Colonic mucosa (tissue), 4 donors: Measurements from ENCODE around the gene CXXC1. TPM values are rescaled to one million over a fixed set of nuclear protein-coding genes. Genes with fewer than 3 reads are reported as not detected.

ENCODE experiments used
- DNase-seq: peaks from one replicate; pipeline ENCODE4 v3.0.0-alpha.2; 2020
- H3K27ac ChIP-seq: fragments of 200-600 bp; one replicate; pipeline ENCODE4 v1.8.0; 2021
- H3K27me3 ChIP-seq: fragments of 200-600 bp; one replicate; pipeline ENCODE4 v1.8.0; 2021
- H3K36me3 ChIP-seq: fragments of 200-600 bp; one replicate; pipeline ENCODE4 v1.8.0; 2021
- H3K4me1 ChIP-seq: fragments of 200-600 bp; one replicate; pipeline ENCODE4 v1.8.0; 2021; ENCODE audit warnings: mild to moderate bottlenecking
- H3K4me3 ChIP-seq: fragments of 200-600 bp; one replicate; pipeline ENCODE4 v1.8.0; 2021
- H3K9ac ChIP-seq, 2 donors: one replicate each; pipeline ENCODE4 v1.7.0; 2013; ENCODE audit warnings: control low read depth in 2 of 2, low read depth in 2 of 2, low read length in 2 of 2
- H3K9me3 ChIP-seq: fragments of 200-600 bp; one replicate; pipeline ENCODE4 v1.8.0; 2021
- intact Hi-C: fragments of 100-400 bp; cut with DNase I; formaldehyde crosslinking; loops from one replicate; pipeline ENCODE4 v1.14.1; 2022
- total RNA-seq, 2 donors: library from RNA; stranded (reverse); fragmentation: NEBNext Ultra II Directional in 1 of 2; extraction: Animal tissue kit (Norgen Biotek cat#: 25700) in 1 of 2; gene quantifications; one replicate each; pipeline ENCODE4 v1.2.1, GENCODE V29; 2021
- TF ChIP-seq, protein P1 (sequence below): fragments of 200-600 bp; IDR thresholded peaks from one replicate; pipeline ENCODE4 v1.8.0; 2022; ENCODE audit warnings: antibody characterized with exemption, mild to moderate bottlenecking
- donor health status: healthy.
- donor health status: DM: no; HTN: no; CAD: no.
- donor health status: DM: no; HTN: no; CAD: no.

The CXXC1 gene
- total RNA-seq, 2 donors from 2014 or later, result 46.1 to 102 TPM

DNA sequence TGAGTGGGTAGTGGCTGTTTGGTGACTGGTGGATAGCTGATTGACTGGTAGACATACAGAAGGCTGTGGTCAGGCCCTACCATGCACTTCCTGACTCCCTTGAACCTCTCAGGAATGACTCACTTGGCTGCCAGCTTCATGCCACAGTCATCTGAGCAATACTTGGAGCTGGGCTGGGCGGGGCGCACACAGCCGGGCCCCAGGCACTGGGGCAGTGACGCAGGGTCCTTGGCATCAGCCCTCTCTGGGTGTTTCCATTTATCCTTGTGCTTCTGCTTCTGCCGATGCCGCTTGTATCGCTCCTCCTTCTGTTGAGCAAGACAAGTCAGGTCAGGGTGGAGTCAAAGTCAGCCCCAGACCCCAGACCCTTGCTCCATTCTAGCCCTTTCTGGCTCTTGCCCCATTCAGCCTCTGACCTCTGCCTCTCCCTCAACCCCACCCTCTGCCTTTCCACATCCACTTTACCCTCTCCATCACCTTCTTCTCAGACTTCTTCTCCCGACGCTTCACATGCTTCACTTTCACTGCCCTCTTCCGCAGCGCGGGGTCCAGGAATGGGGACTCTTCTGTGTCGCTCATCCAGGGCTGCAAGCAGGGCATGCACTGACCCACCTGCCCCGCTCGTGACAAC, 3.1 kb downstream of the CXXC1 start:
- Histone ChIP-seq H3K4me3 (no peak overlapping the region), H3K4me1 (peaks cover 11% of the 10 kb centered on the region), H3K27ac (no peak overlapping the region), H3K9me3 (no peaks in the 10 kb centered on the region), H3K27me3 (no peaks in the 10 kb centered on the region), H3K36me3 (no peaks in the 10 kb centered on the region), H3K9ac (no peak overlapping the region)
- intact Hi-C loops, result no loop called here
- DNase-seq, result no peak
- TF ChIP-seq, protein P1, sequence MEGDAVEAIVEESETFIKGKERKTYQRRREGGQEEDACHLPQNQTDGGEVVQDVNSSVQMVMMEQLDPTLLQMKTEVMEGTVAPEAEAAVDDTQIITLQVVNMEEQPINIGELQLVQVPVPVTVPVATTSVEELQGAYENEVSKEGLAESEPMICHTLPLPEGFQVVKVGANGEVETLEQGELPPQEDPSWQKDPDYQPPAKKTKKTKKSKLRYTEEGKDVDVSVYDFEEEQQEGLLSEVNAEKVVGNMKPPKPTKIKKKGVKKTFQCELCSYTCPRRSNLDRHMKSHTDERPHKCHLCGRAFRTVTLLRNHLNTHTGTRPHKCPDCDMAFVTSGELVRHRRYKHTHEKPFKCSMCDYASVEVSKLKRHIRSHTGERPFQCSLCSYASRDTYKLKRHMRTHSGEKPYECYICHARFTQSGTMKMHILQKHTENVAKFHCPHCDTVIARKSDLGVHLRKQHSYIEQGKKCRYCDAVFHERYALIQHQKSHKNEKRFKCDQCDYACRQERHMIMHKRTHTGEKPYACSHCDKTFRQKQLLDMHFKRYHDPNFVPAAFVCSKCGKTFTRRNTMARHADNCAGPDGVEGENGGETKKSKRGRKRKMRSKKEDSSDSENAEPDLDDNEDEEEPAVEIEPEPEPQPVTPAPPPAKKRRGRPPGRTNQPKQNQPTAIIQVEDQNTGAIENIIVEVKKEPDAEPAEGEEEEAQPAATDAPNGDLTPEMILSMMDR, result no peak

DNA sequence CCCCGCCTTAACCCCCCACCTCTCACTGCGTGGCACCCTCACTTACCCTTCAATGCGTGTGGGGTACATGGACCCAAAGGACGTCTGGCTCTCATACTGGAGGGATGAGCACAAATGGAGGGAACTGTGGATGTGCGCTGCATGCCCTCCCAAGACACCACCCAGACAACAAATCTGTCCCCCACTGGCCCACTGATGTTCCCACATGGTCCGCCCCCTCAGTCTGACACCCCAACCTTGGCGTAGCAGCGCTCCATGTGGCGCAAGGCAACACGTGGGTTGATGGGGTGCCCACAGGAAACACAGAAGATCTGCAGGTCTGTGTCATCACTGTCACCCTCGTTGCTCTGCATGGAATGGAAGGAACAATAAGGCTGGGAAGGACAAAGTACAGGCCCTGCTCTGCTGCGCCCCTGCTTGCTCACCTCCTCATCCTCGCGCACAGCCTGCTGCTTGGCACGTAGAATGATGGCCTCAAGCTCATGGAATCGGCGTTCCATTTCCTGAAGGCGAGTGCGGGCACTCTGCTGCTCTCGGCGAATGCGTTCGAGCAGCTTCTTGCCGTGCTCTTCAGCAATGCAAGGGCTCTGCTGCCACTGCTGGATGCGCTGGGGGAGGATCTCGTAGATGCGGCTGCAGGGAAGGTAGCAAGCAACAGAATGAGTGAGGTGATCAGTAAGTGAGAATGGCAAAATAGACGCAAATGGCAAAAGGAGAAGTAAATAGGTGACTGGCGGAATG, 3.9 kb downstream of the CXXC1 start:
- Histone ChIP-seq H3K9me3 (no peaks in the 10 kb centered on the region), H3K4me1 (peaks cover 11% of the 10 kb centered on the region), H3K9ac (no peak overlapping the region), H3K36me3 (no peaks in the 10 kb centered on the region), H3K27ac (no peak overlapping the region), H3K27me3 (no peaks in the 10 kb centered on the region), H3K4me3 (no peak overlapping the region)
- TF ChIP-seq, protein P1, result no peak
- no peak for DNase-seq
- intact Hi-C loops, result no loop called here

DNA sequence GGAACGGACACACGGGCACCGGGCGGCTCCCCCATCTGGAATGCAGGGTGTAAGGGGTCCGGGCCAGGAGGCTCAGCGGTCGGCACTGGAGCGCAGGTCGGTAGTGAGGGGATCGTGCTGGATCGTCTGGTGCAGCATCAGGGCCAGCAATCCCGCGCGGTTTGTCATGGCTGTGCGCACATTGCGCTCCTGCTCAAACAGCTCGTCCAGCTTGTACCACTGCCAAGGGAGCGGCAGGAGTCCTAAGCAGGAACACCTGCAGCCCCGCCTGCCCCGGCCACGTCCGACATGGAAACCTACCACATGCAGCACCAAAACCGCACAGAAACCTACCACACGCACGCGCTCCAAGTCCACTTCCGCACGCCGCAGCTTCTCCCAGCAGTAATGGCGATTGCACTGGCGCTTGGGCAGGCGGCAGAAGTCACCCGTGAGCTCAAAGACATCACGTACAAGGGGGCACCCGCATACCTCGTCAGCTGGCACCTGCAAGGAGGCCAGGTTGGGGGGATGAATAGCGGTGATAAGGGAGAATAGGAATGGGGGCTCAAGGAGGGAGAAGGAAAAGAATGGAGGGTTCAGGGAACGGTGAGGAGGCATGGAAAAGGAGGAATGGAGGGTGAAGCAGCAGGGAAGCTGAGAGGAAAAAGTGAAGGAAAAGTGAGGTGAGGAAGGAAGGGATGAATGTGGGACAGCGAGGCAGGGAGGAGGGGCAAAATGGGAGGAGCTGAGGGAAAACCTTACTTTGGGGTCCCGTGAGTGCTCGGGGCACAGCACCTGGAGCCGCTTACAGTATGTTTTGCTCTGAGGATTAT, 4.8 kb downstream of the CXXC1 start:
- TF ChIP-seq, protein P1, result no peak

DNA sequence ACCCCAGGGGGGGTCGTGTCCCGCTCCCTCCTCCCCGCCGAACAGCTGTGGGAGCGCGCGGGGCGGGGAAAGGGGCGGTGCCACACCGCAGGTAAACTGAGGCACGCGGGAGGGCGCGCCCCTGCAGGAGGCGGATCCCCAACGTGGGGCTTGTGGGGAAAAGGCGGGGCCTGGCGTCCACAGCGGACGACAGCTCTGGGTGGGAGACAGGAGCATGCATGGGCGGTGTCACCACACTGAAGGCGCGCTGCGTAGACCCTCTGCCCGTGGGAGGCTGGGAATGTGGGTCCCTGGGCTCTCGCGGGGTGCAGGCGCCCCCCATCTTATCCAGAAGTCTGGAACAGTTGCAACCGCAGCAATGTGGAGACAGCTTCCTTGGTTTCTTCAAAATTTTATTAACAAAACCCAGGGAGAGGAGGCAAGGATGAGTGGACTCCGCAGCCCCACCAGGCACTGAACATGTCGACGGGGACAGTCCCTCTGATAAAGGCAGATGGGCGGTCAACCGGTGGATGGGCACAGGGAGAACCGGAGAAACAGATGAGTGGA, 5.4 kb downstream of the CXXC1 start:
- peaks cover 11% of the 10 kb centered on the region for H3K4me1 ChIP-seq

More for the DNA sequence above, 4.8 kb downstream of the CXXC1 start:
- peaks cover 2% of the 10 kb centered on the region for H3K36me3 ChIP-seq
- H3K9me3 ChIP-seq, result no peaks in the 10 kb centered on the region
- H3K27ac ChIP-seq, result no peak overlapping the region
- H3K9ac ChIP-seq, result no peak overlapping the region
- DNase-seq, result no peak
- no peak overlapping the region for H3K4me3 ChIP-seq
- no peaks in the 10 kb centered on the region for H3K27me3 ChIP-seq
- H3K4me1 ChIP-seq, result peaks cover 11% of the 10 kb centered on the region
- intact Hi-C loops, result no loop called here

More for the DNA sequence above, 5.4 kb downstream of the CXXC1 start:
- Histone ChIP-seq H3K36me3 (peaks cover 6% of the 10 kb centered on the region), H3K4me3 (peak overlapping the region; percentile 94), H3K27ac (peak overlapping the region; percentile 85), H3K9ac (peak overlapping the region; percentile 98 to 99), H3K27me3 (no peaks in the 10 kb centered on the region), H3K9me3 (no peaks in the 10 kb centered on the region)
- DNase-seq, result no peak
- TF ChIP-seq, protein P1, result no peak
- intact Hi-C loops, result no loop called here
